ENCODE results near the gene TMEM101. TPM values are rescaled to one million over a fixed set of nuclear protein-coding genes. Genes with fewer than 3 reads are reported as not detected.

The TMEM101 gene
- total RNA-seq, 1 experiment from 2014 or later, result 12.7 TPM

DNA sequence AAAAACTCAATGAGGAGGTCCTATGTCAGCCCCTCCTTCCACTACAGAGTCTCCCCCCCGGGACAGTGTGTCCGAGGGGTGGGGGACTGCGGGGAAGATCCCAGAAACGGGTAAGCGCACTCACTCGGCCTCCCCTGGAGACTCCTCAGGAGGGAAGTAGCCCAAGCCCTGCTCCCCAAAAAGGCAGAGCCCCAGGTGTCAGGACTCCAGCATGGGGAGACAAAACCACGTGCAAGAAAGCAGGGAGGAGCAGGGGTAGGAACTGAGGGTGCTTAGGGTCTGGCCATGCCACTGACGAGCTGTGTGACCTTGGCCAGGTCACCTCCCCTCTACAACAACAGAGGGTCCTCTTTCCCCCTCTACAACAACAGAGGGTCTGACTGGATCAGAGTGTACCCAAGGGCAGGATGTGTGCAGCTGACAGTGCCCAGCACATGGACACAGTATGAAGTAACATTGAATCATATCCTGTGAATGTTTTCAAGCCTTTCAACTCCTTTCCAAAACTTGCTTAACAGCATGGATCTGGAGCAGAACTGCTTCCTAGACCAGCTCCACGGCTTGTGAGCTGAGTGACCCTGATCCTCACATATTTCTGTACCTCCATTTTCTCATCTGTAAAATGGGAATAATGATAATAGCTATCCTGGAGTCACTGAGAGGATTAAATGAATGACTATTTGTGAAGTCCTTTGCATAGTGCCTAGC is 12.5 kb downstream of the TMEM101 start:
- no peaks in the 10 kb centered on the region for H3K4me1 ChIP-seq (ENCODE audit: insufficient read depth, low read length, poor library complexity, severe bottlenecking)
- H3K4me3 ChIP-seq (ENCODE audit: low read depth, low read length, poor library complexity, severe bottlenecking), result no peak overlapping the region
- no peak for TF ChIP-seq EZH2 (IDR thresholded peaks at IDR 0.05; ENCODE audit: borderline replicate concordance, low read depth, low read length, poor library complexity, severe bottlenecking)
- TF ChIP-seq, protein P1, sequence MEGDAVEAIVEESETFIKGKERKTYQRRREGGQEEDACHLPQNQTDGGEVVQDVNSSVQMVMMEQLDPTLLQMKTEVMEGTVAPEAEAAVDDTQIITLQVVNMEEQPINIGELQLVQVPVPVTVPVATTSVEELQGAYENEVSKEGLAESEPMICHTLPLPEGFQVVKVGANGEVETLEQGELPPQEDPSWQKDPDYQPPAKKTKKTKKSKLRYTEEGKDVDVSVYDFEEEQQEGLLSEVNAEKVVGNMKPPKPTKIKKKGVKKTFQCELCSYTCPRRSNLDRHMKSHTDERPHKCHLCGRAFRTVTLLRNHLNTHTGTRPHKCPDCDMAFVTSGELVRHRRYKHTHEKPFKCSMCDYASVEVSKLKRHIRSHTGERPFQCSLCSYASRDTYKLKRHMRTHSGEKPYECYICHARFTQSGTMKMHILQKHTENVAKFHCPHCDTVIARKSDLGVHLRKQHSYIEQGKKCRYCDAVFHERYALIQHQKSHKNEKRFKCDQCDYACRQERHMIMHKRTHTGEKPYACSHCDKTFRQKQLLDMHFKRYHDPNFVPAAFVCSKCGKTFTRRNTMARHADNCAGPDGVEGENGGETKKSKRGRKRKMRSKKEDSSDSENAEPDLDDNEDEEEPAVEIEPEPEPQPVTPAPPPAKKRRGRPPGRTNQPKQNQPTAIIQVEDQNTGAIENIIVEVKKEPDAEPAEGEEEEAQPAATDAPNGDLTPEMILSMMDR (conservative IDR thresholded peaks at IDR 0.05; ENCODE audit: low read depth, low read length), result no peak
- no peak overlapping the region for H3K27ac ChIP-seq (ENCODE audit: low read depth, low read length, poor library complexity, severe bottlenecking)
- DNase-seq (ENCODE audit: low spot score), result no peak
- no peaks in the 10 kb centered on the region for H3K36me3 ChIP-seq (ENCODE audit: insufficient read depth, low read length, poor library complexity, severe bottlenecking)
- no peaks in the 10 kb centered on the region for H3K9me3 ChIP-seq (ENCODE audit: low read depth, low read length, poor library complexity, severe bottlenecking)
- intact Hi-C loops (cut with micrococcal nuclease; ENCODE audit: unreplicated experiment), result loop anchor here (10.0 kb wide), 1 partner anchor 113 kb away; no protein-coding TSS in a partner anchor
- peaks cover 9% of the 10 kb centered on the region for H3K27me3 ChIP-seq (replicated peaks; ENCODE audit: insufficient read depth, low read depth, low read length, poor library complexity)
- POLR2A ChIA-PET (ENCODE audit: low non-redundant PET), result interaction anchor here (0.6 kb wide), 1 partner anchor 8 kb away, joined by 6 read pairs; no protein-coding TSS in a partner anchor
- BruUV-seq (replicated peaks), result no TSS peak
- CTCF ChIA-PET, result no interaction called here

DNA sequence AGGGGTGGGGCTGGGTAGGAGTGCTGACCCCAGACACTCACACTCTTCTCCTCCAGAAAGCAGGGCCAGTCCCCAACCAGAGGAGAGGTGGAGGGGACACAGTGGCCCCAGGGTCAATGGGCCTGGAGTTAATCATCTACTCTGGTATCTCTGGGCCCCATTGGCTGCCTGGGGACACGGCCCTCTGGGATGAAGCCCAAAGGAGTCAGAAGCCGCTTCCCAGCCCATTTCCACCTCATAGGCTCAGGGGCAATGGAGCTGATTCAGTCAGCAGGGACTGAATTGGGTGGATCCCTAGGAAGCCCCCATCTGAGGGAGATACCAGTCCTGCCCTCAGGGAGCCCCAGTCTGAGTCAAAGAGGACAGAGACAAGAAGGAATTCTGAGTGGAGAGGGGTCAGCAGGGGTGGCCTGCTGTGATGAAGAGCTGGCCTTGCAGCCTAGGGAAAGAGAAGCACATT is 13.3 kb downstream of the TMEM101 start:
- Histone ChIP-seq H3K4me1 (ENCODE audit: insufficient read depth, low read length, poor library complexity, severe bottlenecking) (no peaks in the 10 kb centered on the region), H3K27me3 (replicated peaks; ENCODE audit: insufficient read depth, low read depth, low read length, poor library complexity) (peaks cover 9% of the 10 kb centered on the region), H3K4me3 (ENCODE audit: low read depth, low read length, poor library complexity, severe bottlenecking) (no peak overlapping the region), H3K36me3 (ENCODE audit: insufficient read depth, low read length, poor library complexity, severe bottlenecking) (no peaks in the 10 kb centered on the region), H3K9me3 (ENCODE audit: low read depth, low read length, poor library complexity, severe bottlenecking) (no peaks in the 10 kb centered on the region), H3K27ac (ENCODE audit: low read depth, low read length, poor library complexity, severe bottlenecking) (no peak overlapping the region)
- TF ChIP-seq, protein P1 (conservative IDR thresholded peaks at IDR 0.05; ENCODE audit: low read depth, low read length), result no peak
- no peak for TF ChIP-seq EZH2 (IDR thresholded peaks at IDR 0.05; ENCODE audit: borderline replicate concordance, low read depth, low read length, poor library complexity, severe bottlenecking)
- intact Hi-C loops (cut with micrococcal nuclease; ENCODE audit: unreplicated experiment), result loop anchor here (10.0 kb wide), 1 partner anchor 113 kb away; no protein-coding TSS in a partner anchor
- DNase-seq (ENCODE audit: low spot score), result no peak
- CTCF ChIA-PET, result no interaction called here
- POLR2A ChIA-PET (ENCODE audit: low non-redundant PET), result interaction anchor here (0.6 kb wide), 1 partner anchor 9 kb away, joined by 6 read pairs; no protein-coding TSS in a partner anchor
- BruUV-seq (replicated peaks), result no TSS peak

DNA sequence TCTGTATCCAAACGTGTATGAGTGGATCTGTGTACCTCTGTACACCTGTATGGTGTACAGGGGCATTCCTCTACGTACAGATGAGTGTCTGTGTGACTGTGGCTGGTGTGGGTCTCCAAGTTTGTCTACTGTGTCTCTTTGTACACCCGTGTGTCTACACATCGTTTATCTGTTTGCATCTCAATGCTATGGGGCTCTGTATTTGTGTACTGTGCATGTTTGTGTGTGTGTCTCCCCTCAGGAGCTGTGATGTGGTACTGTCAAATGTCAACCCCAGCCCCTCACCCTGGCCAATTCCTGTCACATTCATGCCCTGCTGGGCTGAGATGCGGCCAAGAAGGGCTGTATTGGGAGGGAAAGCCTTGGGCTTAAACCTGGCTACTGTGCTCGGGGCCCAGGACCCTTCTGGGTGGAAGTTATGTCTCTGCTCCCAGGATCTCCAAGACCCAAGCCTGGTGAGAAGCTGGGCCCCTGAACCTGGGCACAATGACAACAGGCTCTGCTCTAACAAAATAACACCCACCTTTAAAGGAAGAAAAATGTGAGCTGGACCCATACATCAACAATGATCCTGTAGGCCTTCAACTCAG is 13.8 kb downstream of the TMEM101 start:
- H3K36me3 ChIP-seq (ENCODE audit: insufficient read depth, low read length, poor library complexity, severe bottlenecking), result no peaks in the 10 kb centered on the region
- H3K27me3 ChIP-seq (replicated peaks; ENCODE audit: insufficient read depth, low read depth, low read length, poor library complexity), result peaks cover 6% of the 10 kb centered on the region
- DNase-seq (ENCODE audit: low spot score), result no peak
- TF ChIP-seq, protein P1 (conservative IDR thresholded peaks at IDR 0.05; ENCODE audit: low read depth, low read length), result no peak
- TF ChIP-seq EZH2 (IDR thresholded peaks at IDR 0.05; ENCODE audit: borderline replicate concordance, low read depth, low read length, poor library complexity, severe bottlenecking), result no peak
- no peaks in the 10 kb centered on the region for H3K4me1 ChIP-seq (ENCODE audit: insufficient read depth, low read length, poor library complexity, severe bottlenecking)
- H3K4me3 ChIP-seq (ENCODE audit: low read depth, low read length, poor library complexity, severe bottlenecking), result no peak overlapping the region
- intact Hi-C loops (cut with micrococcal nuclease; ENCODE audit: unreplicated experiment), result loop anchor here (10.0 kb wide), 1 partner anchor 114 kb away; no protein-coding TSS in a partner anchor
- POLR2A ChIA-PET (ENCODE audit: low non-redundant PET), result no interaction called here
- CTCF ChIA-PET, result no interaction called here
- BruUV-seq (replicated peaks), result no TSS peak
- no peaks in the 10 kb centered on the region for H3K9me3 ChIP-seq (ENCODE audit: low read depth, low read length, poor library complexity, severe bottlenecking)
- no peak overlapping the region for H3K27ac ChIP-seq (ENCODE audit: low read depth, low read length, poor library complexity, severe bottlenecking)

Data from A673 (cell line).